Measurements from ENCODE around the gene POLR2J3.
"Not testable (repeated sequence)": the region's sequence is repeated elsewhere in the genome, so short reads cannot be mapped to it uniquely, and the experiment has no call there.

DNA sequence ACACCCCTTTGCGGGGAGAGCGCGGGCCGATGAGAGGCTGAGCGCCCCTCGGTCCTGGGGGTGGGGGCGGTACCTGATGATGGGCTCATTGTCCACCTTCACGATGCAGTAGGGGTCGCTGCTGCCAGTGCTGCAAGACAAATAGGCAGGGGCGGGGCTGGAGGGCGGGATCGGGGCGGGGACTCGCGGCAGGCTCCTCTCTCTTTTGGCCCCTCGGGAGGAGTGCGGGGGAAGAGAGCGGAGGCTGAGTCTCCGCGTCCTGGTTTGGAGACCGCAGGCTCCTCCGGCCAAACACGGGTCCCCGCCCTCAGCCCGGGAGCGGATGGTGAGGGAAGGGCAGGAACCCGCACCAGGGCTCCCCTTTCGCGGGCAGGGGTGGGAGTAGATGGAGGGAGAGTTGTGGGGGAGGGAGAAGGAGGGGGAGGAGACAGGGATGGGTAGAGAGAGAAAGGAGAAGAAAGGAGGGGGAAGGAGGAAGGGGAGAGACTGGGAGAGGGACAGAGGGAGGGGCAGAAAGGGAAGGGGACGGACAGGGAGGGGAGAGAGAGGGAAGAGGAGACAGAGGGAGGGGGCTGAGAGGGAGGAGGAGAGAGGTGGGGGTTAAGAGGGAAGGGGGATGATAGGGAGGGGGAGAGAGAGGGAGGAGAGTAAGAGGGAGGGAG, 38.8 kb upstream of the POLR2J3 start:
- TF ChIP-seq, protein P1, sequence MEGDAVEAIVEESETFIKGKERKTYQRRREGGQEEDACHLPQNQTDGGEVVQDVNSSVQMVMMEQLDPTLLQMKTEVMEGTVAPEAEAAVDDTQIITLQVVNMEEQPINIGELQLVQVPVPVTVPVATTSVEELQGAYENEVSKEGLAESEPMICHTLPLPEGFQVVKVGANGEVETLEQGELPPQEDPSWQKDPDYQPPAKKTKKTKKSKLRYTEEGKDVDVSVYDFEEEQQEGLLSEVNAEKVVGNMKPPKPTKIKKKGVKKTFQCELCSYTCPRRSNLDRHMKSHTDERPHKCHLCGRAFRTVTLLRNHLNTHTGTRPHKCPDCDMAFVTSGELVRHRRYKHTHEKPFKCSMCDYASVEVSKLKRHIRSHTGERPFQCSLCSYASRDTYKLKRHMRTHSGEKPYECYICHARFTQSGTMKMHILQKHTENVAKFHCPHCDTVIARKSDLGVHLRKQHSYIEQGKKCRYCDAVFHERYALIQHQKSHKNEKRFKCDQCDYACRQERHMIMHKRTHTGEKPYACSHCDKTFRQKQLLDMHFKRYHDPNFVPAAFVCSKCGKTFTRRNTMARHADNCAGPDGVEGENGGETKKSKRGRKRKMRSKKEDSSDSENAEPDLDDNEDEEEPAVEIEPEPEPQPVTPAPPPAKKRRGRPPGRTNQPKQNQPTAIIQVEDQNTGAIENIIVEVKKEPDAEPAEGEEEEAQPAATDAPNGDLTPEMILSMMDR (IDR thresholded peaks at IDR 0.05): not testable (repeated sequence)
- TF ChIP-seq POLR2A, EP300 (IDR thresholded peaks at IDR 0.05): not testable (repeated sequence)
